ENCODE data around the gene DYNC1LI2.
A peak's percentile ranks its signal among the peaks of the same experiment; 100 is the strongest.

DYNC1LI2 gene

GRCh38 chr16:66735891-66736290 is 15.5 kb downstream of the DYNC1LI2 start:
- DNase-seq, result no peak

- no peak for DNase-seq
Observed at GRCh38 chr16:66731101-66731500, 20.3 kb downstream of the DYNC1LI2 start.

GRCh38 chr16:66728804-66729203 is 22.6 kb downstream of the DYNC1LI2 start:
- DNase-seq, result peak; percentile 5

GRCh38 chr16:66728117-66728787 is 23.2 kb downstream of the DYNC1LI2 start:
- peak; percentile 37 for DNase-seq

GRCh38 chr16:66720766-66721165 is 30.6 kb downstream of the DYNC1LI2 start:
- no peak for DNase-seq

- no peak for DNase-seq
Observed at GRCh38 chr16:66719246-66719645, 32.2 kb downstream of the DYNC1LI2 start.

GRCh38 chr16:66717776-66718175 is 33.6 kb downstream of the DYNC1LI2 start:
- no peak for DNase-seq

- peak; percentile 37 for DNase-seq
Observed at GRCh38 chr16:66717112-66717675, 34.2 kb downstream of the DYNC1LI2 start.

- DNase-seq, result peak; percentile 19
Observed at GRCh38 chr16:66714654-66715307, 36.6 kb downstream of the DYNC1LI2 start.

- DNase-seq, result no peak
Observed at GRCh38 chr16:66714062-66714461, 37.3 kb downstream of the DYNC1LI2 start.

- no peak for DNase-seq
Observed at GRCh38 chr16:66713076-66713475, 38.3 kb downstream of the DYNC1LI2 start.

- DNase-seq, result no peak
Observed at GRCh38 chr16:66712512-66712911, 38.9 kb downstream of the DYNC1LI2 start.

- DNase-seq, result no peak
Observed at GRCh38 chr16:66711581-66711980, 39.8 kb downstream of the DYNC1LI2 start.

- no peak for DNase-seq
Observed at GRCh38 chr16:66706506-66706880, 44.9 kb downstream of the DYNC1LI2 start.

- no peak for DNase-seq
Observed at GRCh38 chr16:66705790-66706505, 45.5 kb downstream of the DYNC1LI2 start.

- no peak for DNase-seq
Observed at GRCh38 chr16:66703406-66704215, 47.8 kb downstream of the DYNC1LI2 start.

GRCh38 chr16:66701516-66701915 is 49.9 kb downstream of the DYNC1LI2 start:
- no peak for DNase-seq

GRCh38 chr16:66701026-66701425 is 50.4 kb downstream of the DYNC1LI2 start:
- no peak for DNase-seq

- DNase-seq, result no peak
Observed at GRCh38 chr16:66699898-66700297, 51.5 kb downstream of the DYNC1LI2 start.

- no peak for DNase-seq
Observed at GRCh38 chr16:66698046-66698445, 53.4 kb downstream of the DYNC1LI2 start.

GRCh38 chr16:66696669-66697630 is 54.5 kb downstream of the DYNC1LI2 start, which contains the start of gene CMTM4:
Gene CMTM4, minus strand, starts transcription at chr16:66696743. Its CDS starts 218 bp downstream, at chr16:66696525.
- DNase-seq, result peak; percentile 80
